Measurements from ENCODE around the gene NF1. TPM values are rescaled to one million over a fixed set of nuclear protein-coding genes. Genes with fewer than 3 reads are reported as not detected.

Gene NF1
- total RNA-seq, 1 donor from 2014 or later = 66.7 TPM

DNA sequence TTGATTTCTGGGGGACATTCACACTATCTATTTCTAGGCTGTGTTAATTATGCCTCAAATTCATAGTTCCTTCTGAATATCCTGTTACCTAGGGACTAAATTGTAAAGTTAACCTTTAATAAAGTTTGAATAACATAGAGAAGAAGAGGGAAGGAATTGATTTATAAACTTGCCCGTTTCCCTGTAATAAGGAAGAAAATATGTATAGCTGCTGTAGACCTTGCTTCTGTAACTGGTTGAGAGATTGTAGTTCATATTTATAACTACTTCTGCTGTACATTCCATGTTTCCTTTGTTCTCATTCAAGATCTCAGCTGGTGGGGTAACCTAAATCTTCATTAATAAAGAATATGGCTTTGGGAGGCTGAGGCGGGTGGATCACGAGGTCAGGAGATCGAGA is 19.2 kb downstream of the NF1 start:
- Mint-ChIP-seq H3K4me1 (ENCODE audit: unreplicated experiment) (peaks cover 14% of the 10 kb centered on the region), H3K27ac (ENCODE audit: unreplicated experiment) (no peak overlapping the region), H3K9me3 (ENCODE audit: unreplicated experiment) (no peaks in the 10 kb centered on the region)

DNA sequence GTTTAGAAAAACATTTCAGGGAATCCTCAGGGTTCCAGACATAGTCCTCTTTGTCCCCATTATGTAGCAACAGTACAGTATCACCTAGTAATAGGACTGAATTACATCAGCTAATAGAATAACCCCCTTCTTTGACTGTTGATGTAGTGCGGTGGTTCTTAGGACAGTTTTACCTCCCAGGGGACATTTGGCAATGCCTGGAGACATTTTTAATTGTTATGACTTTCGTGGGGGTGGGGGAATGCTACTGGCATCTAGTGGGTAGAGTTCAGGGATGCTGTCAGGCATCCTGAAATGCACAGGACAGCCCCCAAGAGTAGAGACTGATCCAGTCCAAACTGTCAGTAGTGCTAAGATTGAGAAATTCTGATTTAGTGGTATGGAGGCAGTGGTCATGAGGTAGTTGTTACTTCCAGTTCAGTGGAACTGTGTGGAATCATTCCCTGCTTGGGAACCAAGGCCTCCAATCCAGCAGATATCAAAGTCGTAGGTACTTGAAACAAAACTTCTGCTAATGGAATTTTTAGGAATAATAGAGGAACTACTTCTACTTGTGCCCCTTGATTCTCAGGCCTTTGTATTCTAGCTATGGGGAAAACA is 20.3 kb downstream of the NF1 start:
- Mint-ChIP-seq H3K36me3 (ENCODE audit: unreplicated experiment) (peaks cover 7% of the 10 kb centered on the region), H3K27me3 (ENCODE audit: unreplicated experiment) (no peaks in the 10 kb centered on the region), H3K4me3 (ENCODE audit: unreplicated experiment) (no peak overlapping the region), H3K9me3 (ENCODE audit: unreplicated experiment) (no peaks in the 10 kb centered on the region), H3K27ac (ENCODE audit: unreplicated experiment) (no peak overlapping the region), H3K4me1 (ENCODE audit: unreplicated experiment) (peaks cover 12% of the 10 kb centered on the region)
- TF ChIP-seq, protein P1, sequence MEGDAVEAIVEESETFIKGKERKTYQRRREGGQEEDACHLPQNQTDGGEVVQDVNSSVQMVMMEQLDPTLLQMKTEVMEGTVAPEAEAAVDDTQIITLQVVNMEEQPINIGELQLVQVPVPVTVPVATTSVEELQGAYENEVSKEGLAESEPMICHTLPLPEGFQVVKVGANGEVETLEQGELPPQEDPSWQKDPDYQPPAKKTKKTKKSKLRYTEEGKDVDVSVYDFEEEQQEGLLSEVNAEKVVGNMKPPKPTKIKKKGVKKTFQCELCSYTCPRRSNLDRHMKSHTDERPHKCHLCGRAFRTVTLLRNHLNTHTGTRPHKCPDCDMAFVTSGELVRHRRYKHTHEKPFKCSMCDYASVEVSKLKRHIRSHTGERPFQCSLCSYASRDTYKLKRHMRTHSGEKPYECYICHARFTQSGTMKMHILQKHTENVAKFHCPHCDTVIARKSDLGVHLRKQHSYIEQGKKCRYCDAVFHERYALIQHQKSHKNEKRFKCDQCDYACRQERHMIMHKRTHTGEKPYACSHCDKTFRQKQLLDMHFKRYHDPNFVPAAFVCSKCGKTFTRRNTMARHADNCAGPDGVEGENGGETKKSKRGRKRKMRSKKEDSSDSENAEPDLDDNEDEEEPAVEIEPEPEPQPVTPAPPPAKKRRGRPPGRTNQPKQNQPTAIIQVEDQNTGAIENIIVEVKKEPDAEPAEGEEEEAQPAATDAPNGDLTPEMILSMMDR (IDR thresholded peaks at IDR 0.05) = no peak
- DNase-seq (ENCODE audit: extremely low spot score, unreplicated experiment) = no peak

More for the DNA sequence above, 19.2 kb downstream of the NF1 start:
- DNase-seq (ENCODE audit: extremely low spot score, unreplicated experiment) = no peak
- Mint-ChIP-seq H3K27me3 (ENCODE audit: unreplicated experiment) (no peaks in the 10 kb centered on the region), H3K36me3 (ENCODE audit: unreplicated experiment) (peaks cover 10% of the 10 kb centered on the region), H3K4me3 (ENCODE audit: unreplicated experiment) (no peak overlapping the region)
- TF ChIP-seq, protein P1 (IDR thresholded peaks at IDR 0.05) = no peak

DNA sequence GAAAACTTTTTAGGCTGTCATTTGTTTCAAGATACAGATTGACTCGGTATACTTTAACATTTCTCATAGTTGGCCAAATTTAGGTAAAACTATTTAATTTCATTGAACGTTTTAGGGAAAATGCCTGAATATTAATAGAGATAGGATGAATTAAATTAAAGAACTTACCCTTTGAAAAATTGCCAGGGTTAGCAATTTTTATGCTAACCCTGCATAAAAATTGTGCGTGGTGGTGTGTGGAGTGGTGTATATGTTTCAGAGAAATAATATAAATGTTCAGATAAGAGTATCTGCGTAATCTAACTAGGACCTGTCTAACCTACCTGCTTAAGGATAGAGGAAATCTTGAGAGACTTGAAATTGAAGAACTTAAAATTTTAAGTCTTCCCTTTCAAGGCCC is 21.4 kb downstream of the NF1 start:
- no peaks in the 10 kb centered on the region for H3K27me3 Mint-ChIP-seq (ENCODE audit: unreplicated experiment)
- no peak overlapping the region for H3K27ac Mint-ChIP-seq (ENCODE audit: unreplicated experiment)
- no peaks in the 10 kb centered on the region for H3K9me3 Mint-ChIP-seq (ENCODE audit: unreplicated experiment)
- TF ChIP-seq, protein P1 (IDR thresholded peaks at IDR 0.05) = no peak
- no peak overlapping the region for H3K4me3 Mint-ChIP-seq (ENCODE audit: unreplicated experiment)
- H3K36me3 Mint-ChIP-seq (ENCODE audit: unreplicated experiment) = peaks cover 4% of the 10 kb centered on the region
- peaks cover 7% of the 10 kb centered on the region for H3K4me1 Mint-ChIP-seq (ENCODE audit: unreplicated experiment)
- DNase-seq (ENCODE audit: extremely low spot score, unreplicated experiment) = no peak

DNA sequence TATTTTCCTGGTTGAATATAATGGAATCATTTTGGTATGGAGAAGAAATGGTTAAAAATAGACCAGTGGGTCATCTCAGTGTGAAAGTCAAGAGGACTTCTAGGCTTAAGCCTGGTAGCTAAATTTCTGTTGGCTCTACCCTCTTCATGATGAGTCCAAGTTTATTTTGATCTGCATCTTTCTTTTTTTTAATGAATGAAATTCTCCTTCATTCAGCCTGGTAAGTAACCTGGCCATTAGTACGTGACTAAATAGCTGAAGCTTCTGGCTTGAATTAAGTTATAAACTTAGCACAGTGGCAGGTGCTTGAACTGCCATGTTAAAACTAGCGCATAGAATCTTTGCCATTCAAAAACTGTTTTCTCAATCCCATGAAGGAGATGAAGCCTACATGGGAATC is 28.0 kb downstream of the NF1 start:
- no peak overlapping the region for H3K4me3 Mint-ChIP-seq (ENCODE audit: unreplicated experiment)

DNA sequence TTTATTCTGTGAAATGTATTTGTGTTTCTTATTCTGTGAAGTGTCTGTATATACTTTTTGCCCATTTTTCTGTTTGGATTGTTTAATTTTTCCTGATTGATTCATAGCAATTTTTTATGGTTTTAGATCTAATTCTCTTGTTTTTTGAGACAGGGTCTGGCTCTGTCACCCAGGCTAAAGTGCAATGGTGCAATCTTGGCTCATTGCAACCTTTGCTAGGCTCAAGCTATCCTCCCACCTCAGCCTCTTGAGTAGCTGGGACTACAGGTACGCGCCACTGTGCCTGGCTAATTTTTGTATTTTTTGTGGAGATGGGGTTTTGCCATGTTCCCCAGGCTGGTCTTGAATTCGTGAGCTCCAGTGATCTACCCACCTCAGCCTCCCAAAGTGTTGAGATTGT is 31.5 kb downstream of the NF1 start:
- Mint-ChIP-seq H3K4me3 (ENCODE audit: unreplicated experiment) (no peak overlapping the region), H3K27me3 (ENCODE audit: unreplicated experiment) (no peaks in the 10 kb centered on the region), H3K4me1 (ENCODE audit: unreplicated experiment) (peaks cover 24% of the 10 kb centered on the region), H3K27ac (ENCODE audit: unreplicated experiment) (no peak overlapping the region), H3K36me3 (ENCODE audit: unreplicated experiment) (peaks cover 11% of the 10 kb centered on the region), H3K9me3 (ENCODE audit: unreplicated experiment) (no peaks in the 10 kb centered on the region)
- TF ChIP-seq, protein P1 (IDR thresholded peaks at IDR 0.05) = no peak
- DNase-seq (ENCODE audit: extremely low spot score, unreplicated experiment) = no peak

More for the DNA sequence above, 28.0 kb downstream of the NF1 start:
- TF ChIP-seq, protein P1 (IDR thresholded peaks at IDR 0.05) = no peak
- H3K36me3 Mint-ChIP-seq (ENCODE audit: unreplicated experiment) = no peaks in the 10 kb centered on the region
- no peak overlapping the region for H3K27ac Mint-ChIP-seq (ENCODE audit: unreplicated experiment)
- H3K27me3 Mint-ChIP-seq (ENCODE audit: unreplicated experiment) = no peaks in the 10 kb centered on the region
- no peak for DNase-seq (ENCODE audit: extremely low spot score, unreplicated experiment)
- H3K9me3 Mint-ChIP-seq (ENCODE audit: unreplicated experiment) = no peaks in the 10 kb centered on the region
- H3K4me1 Mint-ChIP-seq (ENCODE audit: unreplicated experiment) = peaks cover 3% of the 10 kb centered on the region

Measured in osteocyte (in vitro differentiated cells).